ENCODE data around the gene SVIL.

Gene SVIL

GRCh38 chr10:29559996-29560395 lies 74.8 kb downstream of the SVIL start:
- H2AFZ ChIP-seq (ENCODE audit: low read length), result no peak overlapping the region
- no peaks in the 10 kb centered on the region for H3K9me2 ChIP-seq (replicated peaks; ENCODE audit: low read depth, low read length)

GRCh38 chr10:29557665-29558064 lies 77.1 kb downstream of the SVIL start:
- Histone ChIP-seq H3K36me3 (ENCODE audit: insufficient read depth, low read length) (peaks cover 10% of the 10 kb centered on the region; the same call in 1 of the 2 replicates), H3K4me3 (ENCODE audit: low read length, poor library complexity, severe bottlenecking) (no peak overlapping the region), H3K4me1 (ENCODE audit: insufficient read depth, low read length, poor library complexity, severe bottlenecking) (no peaks in the 10 kb centered on the region), H3K4me2 (ENCODE audit: low read depth, low read length, poor library complexity, severe bottlenecking) (no peak overlapping the region), H4K20me1 (ENCODE audit: insufficient read depth, low read length, poor library complexity, severe bottlenecking) (no peaks in the 10 kb centered on the region), H2AFZ (ENCODE audit: low read length) (no peak overlapping the region), H3F3A (ENCODE audit: low read depth) (no peaks in the 10 kb centered on the region), H3K27me3 (ENCODE audit: insufficient read depth, low read length, poor library complexity, severe bottlenecking) (no peaks in the 10 kb centered on the region), H3K9me2 (replicated peaks; ENCODE audit: low read depth, low read length) (no peaks in the 10 kb centered on the region), H3K9me3 (ENCODE audit: insufficient read depth, low read depth, low read length) (no peaks in the 10 kb centered on the region), H3K9ac (ENCODE audit: low read depth, low read length, poor library complexity, severe bottlenecking) (no peak overlapping the region), H3K79me2 (ENCODE audit: insufficient read depth, low read length) (no peaks in the 10 kb centered on the region)
- no peak for TF ChIP-seq CTCF (conservative IDR thresholded peaks at IDR 0.05; ENCODE audit: low read length)
- TF ChIP-seq EZH2phosphoT487 (IDR thresholded peaks at IDR 0.05; ENCODE audit: borderline replicate concordance), result no peak

More at GRCh38 chr10:29559996-29560395, 74.8 kb downstream of the SVIL start:
- Histone ChIP-seq H3K4me1 (ENCODE audit: insufficient read depth, low read length, poor library complexity, severe bottlenecking) (no peaks in the 10 kb centered on the region), H3K9me3 (ENCODE audit: insufficient read depth, low read depth, low read length) (no peaks in the 10 kb centered on the region), H3K79me2 (ENCODE audit: insufficient read depth, low read length) (no peaks in the 10 kb centered on the region), H3K4me3 (ENCODE audit: low read length, poor library complexity, severe bottlenecking) (no peak overlapping the region), H3K4me2 (ENCODE audit: low read depth, low read length, poor library complexity, severe bottlenecking) (no peak overlapping the region), H3K27me3 (ENCODE audit: insufficient read depth, low read length, poor library complexity, severe bottlenecking) (no peaks in the 10 kb centered on the region), H3F3A (ENCODE audit: low read depth) (no peaks in the 10 kb centered on the region), H3K9ac (ENCODE audit: low read depth, low read length, poor library complexity, severe bottlenecking) (no peak overlapping the region), H3K36me3 (ENCODE audit: insufficient read depth, low read length) (no peaks in the 10 kb centered on the region), H4K20me1 (ENCODE audit: insufficient read depth, low read length, poor library complexity, severe bottlenecking) (no peaks in the 10 kb centered on the region)
- TF ChIP-seq CTCF (conservative IDR thresholded peaks at IDR 0.05; ENCODE audit: low read length) (no peak), EZH2phosphoT487 (IDR thresholded peaks at IDR 0.05; ENCODE audit: borderline replicate concordance) (no peak)

- H3K4me2 ChIP-seq (ENCODE audit: low read depth, low read length, poor library complexity, severe bottlenecking), result no peak overlapping the region
Measured at GRCh38 chr10:29555746-29556481, 78.9 kb downstream of the SVIL start.

More at GRCh38 chr10:29555746-29556481, 78.9 kb downstream of the SVIL start:
- Histone ChIP-seq H3K9me2 (replicated peaks; ENCODE audit: low read depth, low read length) (no peaks in the 10 kb centered on the region), H2AFZ (ENCODE audit: low read length) (no peak overlapping the region), H3K79me2 (ENCODE audit: insufficient read depth, low read length) (no peaks in the 10 kb centered on the region), H3K27me3 (ENCODE audit: insufficient read depth, low read length, poor library complexity, severe bottlenecking) (no peaks in the 10 kb centered on the region), H4K20me1 (ENCODE audit: insufficient read depth, low read length, poor library complexity, severe bottlenecking) (no peaks in the 10 kb centered on the region), H3K9ac (ENCODE audit: low read depth, low read length, poor library complexity, severe bottlenecking) (no peak overlapping the region), H3F3A (ENCODE audit: low read depth) (no peaks in the 10 kb centered on the region), H3K4me3 (ENCODE audit: low read length, poor library complexity, severe bottlenecking) (no peak overlapping the region), H3K4me1 (ENCODE audit: insufficient read depth, low read length, poor library complexity, severe bottlenecking) (no peaks in the 10 kb centered on the region), H3K9me3 (ENCODE audit: insufficient read depth, low read depth, low read length) (no peaks in the 10 kb centered on the region), H3K36me3 (ENCODE audit: insufficient read depth, low read length) (peaks cover 14% of the 10 kb centered on the region; the same call in 1 of the 2 replicates)
- TF ChIP-seq EZH2phosphoT487 (IDR thresholded peaks at IDR 0.05; ENCODE audit: borderline replicate concordance) (no peak), CTCF (conservative IDR thresholded peaks at IDR 0.05; ENCODE audit: low read length) (no peak)
